GM23248 (cell line): ENCODE results near the gene VPREB3.

Experiments
- EZH2 ChIP-seq: fragments of 200-600 bp; sonication (generic); IDR thresholded peaks from 2 replicates; pipeline ENCODE4 v1.6.1; 2018; ENCODE audit warnings: antibody characterized with exemption, mild to moderate bottlenecking; ENCODE audit not compliant: insufficient read depth, poor library complexity, severe bottlenecking
- EZH2phosphoT487 ChIP-seq: fragments of 200-600 bp; sonication (generic); IDR thresholded peaks from 2 replicates; pipeline ENCODE4 v1.6.1; 2018; ENCODE audit warnings: antibody characterized with exemption, moderate library complexity, mild to moderate bottlenecking, low read depth; ENCODE audit not compliant: insufficient read depth

GRCh38 chr22:23783265-23784150, 29.3 kb upstream of the VPREB3 start:
- TF ChIP-seq EZH2 (no peak), EZH2phosphoT487 (no peak)
